Non-pigmented ciliary epithelial cell (primary cell): ENCODE results near the gene CMTM2.

Source experiments
- DNase-seq: peaks from one replicate; pipeline ENCODE4 v3.0.0-alpha.2; 2010; ENCODE audit warnings: low read depth

Gene CMTM2

GRCh38 chr16:66578651-66579531, at the start of gene CMTM2:
Gene CMTM2, plus strand, starts transcription at chr16:66579463. Its CDS starts 145 bp downstream, at chr16:66579608.
- no peak for DNase-seq

GRCh38 chr16:66529475-66529874, 49.8 kb upstream of the CMTM2 start:
- no peak for DNase-seq

- no peak for DNase-seq
Observed at GRCh38 chr16:66534376-66534799, 44.9 kb upstream of the CMTM2 start.

DNA sequence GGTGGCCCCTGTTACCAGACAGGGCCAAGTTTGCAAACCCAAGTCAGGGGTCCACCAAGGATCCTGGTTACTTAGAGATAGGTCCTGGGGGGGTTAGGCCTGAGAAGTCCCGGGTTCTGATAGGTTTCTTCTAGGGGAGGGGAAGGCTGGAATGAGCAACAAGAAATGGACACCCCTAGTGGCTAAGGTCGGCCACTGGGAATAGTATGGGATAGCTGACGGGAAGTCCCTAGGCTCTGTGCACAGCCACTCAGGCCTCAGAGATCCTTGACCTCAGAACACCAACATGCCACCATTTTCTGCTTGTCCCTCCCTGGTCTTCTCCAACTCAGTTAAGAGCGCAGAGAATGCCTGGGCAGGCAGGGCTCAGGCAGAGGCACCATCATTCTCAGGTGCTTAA, 42.7 kb upstream of the CMTM2 start:
- DNase-seq, result no peak

DNA sequence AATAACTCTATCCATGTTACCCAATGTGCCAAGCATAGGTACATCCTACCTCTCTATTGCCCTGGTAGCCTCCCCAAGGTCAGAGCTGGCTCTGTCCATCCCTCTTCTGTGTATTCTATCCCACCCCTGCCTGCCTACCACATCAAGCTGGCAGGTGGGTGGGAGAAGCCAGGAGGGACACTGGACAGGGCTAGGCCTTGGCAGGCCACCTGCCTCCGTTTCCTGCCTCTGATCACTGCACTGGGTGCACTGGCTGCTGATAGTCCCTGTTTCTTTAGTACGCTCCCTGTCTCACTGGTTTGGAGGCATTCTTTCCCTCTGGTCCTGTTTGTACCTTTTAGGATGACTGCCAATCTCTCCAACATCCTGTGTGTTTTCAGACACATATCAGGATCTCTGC, 42.0 kb upstream of the CMTM2 start:
- no peak for DNase-seq

- no peak for DNase-seq
Observed at GRCh38 chr16:66538910-66539309, 40.4 kb upstream of the CMTM2 start.

DNA sequence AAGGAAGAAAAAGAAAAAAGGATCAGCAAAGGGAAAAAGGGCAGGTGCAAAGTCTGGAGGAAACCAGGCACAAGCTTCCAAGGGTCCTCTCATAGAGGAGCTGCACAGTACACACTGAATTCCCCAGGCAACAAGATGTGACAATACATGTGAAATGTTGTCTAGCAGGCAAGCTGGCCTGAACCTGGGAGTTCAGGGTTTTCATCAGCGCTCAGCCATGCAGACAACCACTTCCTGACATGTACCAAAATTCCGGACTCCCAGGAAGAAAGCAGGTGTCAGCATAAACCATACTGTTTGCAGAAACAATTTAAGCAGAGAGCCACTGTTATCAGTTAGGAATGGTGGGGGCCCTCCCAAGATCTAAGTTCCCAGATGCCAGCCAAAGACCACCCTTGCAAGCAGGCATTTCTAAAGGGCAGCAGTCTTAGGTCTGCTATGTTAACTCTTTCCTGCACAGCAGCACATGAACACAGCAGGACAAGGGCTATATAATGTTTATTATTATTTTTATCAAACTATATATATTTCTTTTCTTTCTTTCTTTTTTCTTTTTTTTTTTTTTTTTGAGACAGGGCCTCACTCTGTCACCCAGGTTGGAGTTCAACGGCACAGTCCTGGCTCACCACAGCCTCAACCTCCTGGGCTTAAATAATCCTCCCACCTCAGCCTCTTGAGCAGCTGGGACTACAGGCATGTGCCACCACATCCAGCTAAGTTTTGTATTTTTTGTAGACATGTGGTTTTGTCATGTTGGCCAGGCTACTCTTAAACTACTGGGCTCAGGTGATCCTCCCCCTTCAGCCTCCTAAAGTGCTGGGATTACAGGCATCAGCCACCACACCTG, 39.4 kb upstream of the CMTM2 start:
- peak; percentile 71 for DNase-seq

DNA sequence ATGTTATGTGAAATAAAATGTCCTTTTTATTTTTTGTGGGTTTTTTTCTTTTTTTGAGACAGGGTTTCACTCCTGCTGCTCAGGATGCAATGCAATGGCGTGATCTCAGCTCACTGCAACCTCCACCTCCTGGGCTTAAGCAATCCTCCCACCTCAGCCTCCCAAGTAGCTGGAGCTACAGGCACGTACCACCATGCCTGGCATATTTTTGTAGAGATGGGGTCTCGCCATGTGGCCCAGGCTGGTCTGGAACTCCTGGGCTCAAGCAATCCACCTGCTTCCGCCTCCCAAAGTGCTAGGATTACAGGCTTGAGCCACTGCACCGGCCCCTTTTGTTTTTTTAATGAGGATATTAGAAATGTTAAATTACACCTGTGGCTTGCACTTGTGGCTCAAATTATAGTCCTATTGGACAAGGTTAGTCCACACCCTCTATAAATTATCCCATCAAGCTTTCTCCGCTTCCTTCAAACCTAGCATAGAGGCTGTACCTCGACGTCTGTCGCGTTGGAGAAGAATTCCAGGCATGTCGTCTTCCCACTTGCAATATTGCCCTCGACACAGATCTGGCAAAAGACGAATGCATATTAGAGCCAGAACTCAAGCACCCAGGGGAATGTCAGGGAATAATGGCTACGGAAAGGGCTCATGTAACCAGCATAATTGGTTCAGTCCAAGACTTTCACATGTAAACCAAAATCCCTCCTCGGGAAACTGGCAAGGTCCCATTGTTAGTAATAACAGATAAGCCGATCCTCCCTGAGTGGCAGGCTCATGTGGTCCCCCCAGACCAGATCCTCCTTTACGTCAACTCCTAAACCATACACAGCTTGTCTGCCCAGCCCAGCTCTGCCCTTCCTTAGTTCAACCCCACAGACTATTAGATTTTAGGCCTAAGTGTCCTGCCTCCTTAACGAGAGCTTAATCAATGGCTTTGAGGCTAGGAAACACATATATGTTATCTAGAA, 37.6 kb upstream of the CMTM2 start:
- no peak for DNase-seq

GRCh38 chr16:66542396-66542795, 36.9 kb upstream of the CMTM2 start:
- no peak for DNase-seq

- DNase-seq, result no peak
Observed at GRCh38 chr16:66543541-66543940, 35.7 kb upstream of the CMTM2 start.

DNA sequence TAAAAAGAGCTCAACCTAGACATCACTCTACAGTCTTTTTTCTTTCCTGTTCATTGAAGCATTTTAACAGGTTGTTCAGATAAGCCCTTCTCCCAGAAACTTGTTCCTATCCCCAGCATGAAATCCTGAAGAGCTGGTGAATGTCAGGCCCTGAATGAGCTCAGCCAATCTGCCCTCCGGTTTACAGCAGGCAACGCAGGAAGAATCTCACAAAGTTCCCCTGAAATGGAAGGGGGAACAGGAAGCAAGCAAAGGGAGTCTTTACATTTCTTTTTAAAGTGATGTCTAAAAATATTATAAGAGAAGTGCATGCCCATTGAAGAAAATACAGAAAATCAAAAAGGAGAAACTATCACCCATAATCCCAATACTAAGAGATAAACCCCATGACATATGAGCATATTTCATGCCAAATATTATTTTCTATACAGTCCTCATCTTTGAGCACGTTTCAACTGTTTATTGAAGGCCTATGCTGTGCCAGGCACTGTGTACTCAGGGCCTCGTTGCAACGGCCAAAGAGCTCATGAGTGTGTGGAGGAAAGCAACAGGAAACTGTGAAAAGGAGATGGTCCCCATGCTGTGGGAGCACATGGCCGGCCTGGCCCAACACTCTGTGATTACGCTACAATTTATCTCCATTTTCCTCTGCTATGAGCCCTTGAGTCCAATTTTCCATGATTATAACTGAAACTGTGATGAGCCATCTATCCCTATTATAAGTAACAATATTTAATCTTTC, 35.1 kb upstream of the CMTM2 start:
- no peak for DNase-seq

DNA sequence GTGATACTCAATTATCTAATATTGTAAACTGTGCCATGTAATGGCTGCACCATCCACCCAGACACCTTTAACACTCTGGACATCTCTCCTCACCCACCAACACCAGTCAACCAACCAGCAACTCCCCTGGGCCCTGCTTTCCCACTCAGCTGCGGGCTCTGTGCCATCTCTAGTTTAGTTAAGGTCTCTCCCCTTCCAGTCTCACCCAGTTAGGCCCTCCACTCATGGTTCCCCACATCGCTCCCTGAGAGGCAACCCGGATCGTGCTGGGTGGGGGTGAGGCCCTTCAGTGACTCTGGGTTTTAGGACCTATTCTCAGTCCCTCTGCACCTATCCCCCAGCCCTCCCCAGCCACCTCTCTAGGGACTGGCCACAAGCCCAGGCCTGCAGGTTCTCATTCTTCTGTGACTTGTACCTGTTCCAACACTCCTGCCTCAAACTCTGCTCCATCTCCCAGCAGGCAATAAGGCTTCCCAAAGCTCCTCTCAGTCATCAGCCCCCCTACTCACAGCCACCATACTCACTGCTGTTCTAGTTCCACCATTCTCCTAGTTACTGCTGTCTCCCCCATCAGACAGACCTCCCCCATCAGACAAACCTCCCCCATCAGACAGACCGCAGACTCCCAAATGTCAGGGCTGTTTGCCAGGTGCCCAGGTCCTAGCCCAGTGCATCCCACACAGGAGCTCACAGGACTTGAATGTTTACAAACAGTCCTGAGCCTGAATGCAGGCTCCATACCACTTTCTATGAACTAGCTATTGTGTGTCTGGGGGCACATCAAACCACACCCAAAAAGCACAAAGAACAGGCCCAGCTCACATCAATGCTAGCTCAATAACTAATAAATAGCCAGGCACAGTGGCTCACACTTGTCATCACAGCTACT, 31.9 kb upstream of the CMTM2 start:
- no peak for DNase-seq

DNA sequence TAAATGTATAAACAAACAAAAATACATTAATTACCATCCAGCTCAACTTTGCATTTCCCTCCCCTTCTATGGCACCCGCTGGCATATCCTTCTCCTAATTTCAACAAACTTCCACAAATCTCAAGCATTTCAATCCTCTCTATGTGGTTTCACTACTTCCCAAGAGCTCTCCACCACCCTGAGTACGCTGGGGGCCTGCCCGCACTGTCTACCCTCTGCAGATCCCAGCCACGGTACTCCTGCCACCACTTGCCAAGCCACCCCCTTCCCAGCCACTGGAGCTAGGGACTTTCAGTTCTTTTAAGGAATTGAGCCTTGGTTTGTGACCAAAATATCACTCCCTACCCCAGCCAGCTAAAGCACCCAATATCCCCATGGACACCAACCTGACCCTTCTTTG, 31.2 kb upstream of the CMTM2 start:
- no peak for DNase-seq

- DNase-seq, result no peak
Observed at GRCh38 chr16:66548868-66549267, 30.4 kb upstream of the CMTM2 start.

- no peak for DNase-seq
Observed at GRCh38 chr16:66549284-66550131, 29.8 kb upstream of the CMTM2 start, which contains the start of gene TK2. Gene TK2, minus strand, starts transcription at chr16:66550122. Its CDS starts 61 bp downstream, at chr16:66550061.

DNA sequence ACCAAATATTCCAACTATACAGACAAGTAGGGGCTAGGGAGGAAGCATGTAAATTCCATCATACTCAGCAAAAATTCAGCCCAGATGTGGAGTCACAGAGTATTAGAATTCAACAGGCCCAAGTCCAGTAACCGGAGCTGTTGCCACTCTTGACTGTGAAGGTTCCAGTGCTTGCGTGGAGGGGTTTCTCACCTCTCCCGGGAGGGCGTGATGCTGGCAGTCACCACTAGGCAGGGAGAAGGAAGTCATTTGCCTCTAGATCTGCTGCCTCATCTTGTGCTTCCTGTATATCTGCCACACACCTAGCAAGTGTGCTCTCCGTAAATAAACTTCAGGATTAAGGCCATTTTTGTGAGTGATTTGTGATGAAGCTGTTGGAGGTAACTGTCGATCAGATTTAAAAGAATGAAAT, 27.9 kb upstream of the CMTM2 start:
- no peak for DNase-seq

DNA sequence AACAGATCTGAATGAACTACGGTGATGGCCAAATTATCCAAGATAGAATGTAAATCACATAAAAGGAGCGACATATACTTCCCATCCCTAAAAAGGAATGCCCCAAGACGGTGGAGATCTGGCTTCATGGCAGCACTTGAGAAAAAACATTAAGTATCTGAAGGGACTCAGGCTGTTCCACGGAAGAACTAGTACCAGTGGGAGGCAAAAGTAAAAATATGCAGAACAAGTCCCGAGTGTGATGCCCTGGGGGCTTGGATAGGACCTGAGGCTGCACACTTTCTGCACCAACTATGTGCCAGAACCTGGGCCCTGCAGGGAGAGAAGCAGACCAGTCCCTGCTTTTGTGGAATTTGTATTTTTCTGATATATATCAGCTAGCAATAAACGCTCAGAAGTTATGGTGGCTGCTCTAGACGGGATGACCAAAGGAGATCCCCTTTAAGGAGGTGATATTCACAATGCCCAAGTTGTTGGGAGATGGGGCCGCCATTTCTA, 27.4 kb upstream of the CMTM2 start:
- DNase-seq, result no peak

DNA sequence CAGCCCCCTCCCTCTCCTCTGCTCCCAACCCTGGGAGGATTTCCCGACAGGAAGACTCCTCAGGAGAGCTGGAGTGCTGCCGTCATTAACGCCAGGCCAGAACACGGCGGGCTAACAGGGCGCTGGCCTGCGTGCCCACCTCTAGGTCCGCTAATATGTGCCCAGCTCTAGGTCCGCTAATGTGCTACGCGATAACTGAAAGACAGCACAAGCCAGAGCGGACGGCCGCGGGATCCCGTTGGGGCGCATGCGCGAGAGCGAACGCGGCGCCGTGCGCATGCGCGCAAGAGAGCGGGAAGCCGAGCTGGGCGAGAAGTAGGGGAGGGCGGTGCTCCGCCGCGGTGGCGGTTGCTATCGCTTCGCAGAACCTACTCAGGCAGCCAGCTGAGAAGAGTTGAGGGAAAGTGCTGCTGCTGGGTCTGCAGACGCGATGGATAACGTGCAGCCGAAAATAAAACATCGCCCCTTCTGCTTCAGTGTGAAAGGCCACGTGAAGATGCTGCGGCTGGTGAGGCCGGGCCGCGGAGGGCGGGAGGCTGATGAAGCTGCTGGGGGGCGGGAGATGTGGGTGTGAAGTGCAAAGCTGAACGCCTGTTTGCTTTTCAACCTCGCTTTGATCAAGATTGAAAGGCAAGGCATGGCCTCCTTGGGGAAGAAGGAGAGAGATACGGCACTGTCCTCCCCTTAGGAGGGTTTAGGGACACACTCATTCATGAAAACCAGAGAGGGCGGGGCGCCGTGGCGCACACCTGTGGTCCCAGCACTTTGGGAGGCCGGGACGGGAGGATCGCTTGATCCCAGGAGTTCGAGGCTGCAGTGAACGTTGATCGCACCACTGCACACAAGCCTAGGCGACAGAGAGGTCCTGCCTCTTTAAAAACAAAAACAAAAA, 26.7 kb upstream of the CMTM2 start, which contains the start of gene CKLF:
CKLF (plus strand) TSS at position 291 of the 892 bp plus-strand sequence; CDS start at position 431, 140 bp downstream.
- peak; percentile 36 for DNase-seq
